Chondrocyte (in vitro differentiated cells): ENCODE results near the gene KCTD1. TPM values are rescaled to one million over a fixed set of nuclear protein-coding genes. Genes with fewer than 3 reads are reported as not detected.
A peak's percentile ranks its signal among the peaks of the same experiment; 100 is the strongest.

ENCODE experiments used
- DNase-seq: peaks from one replicate; pipeline ENCODE4 v3.0.0; 2021; ENCODE audit warnings: mixed read lengths, low spot score
- H3K27ac Mint-ChIP-seq: one replicate; pipeline ENCODE4 v1.8.0; 2021; ENCODE audit warnings: mild to moderate bottlenecking, moderate library complexity, mixed read lengths; ENCODE audit not compliant: unreplicated experiment
- H3K27me3 Mint-ChIP-seq: 2 replicates; pipeline ENCODE4 v1.8.0; 2021; ENCODE audit warnings: low read depth, mixed read lengths
- H3K36me3 Mint-ChIP-seq: 2 replicates; pipeline ENCODE4 v1.8.0; 2021; ENCODE audit warnings: low read depth, mixed read lengths
- H3K4me1 Mint-ChIP-seq: 2 replicates; pipeline ENCODE4 v1.8.0; 2021; ENCODE audit warnings: low read depth, mild to moderate bottlenecking, mixed read lengths
- H3K4me3 Mint-ChIP-seq: one replicate; pipeline ENCODE4 v1.8.0; 2021; ENCODE audit warnings: mild to moderate bottlenecking, moderate library complexity, mixed read lengths; ENCODE audit not compliant: unreplicated experiment
- H3K9me3 Mint-ChIP-seq: 2 replicates; pipeline ENCODE4 v1.8.0; 2021; ENCODE audit warnings: low read depth, mixed read lengths
- CTCF ChIP-seq: fragments of 200-600 bp; sonication (generic); IDR thresholded peaks from 2 replicates; pipeline ENCODE4 v1.5.0; 2021; ENCODE audit warnings: antibody characterized with exemption, mild to moderate bottlenecking, moderate library complexity
- total RNA-seq: library from RNA; stranded (reverse); gene quantifications from 3 replicates; pipeline ENCODE4 v1.2.1, GENCODE V29; 2021

The KCTD1 gene
- total RNA-seq, 1 donor from 2014 or later: 18.1 TPM

DNA sequence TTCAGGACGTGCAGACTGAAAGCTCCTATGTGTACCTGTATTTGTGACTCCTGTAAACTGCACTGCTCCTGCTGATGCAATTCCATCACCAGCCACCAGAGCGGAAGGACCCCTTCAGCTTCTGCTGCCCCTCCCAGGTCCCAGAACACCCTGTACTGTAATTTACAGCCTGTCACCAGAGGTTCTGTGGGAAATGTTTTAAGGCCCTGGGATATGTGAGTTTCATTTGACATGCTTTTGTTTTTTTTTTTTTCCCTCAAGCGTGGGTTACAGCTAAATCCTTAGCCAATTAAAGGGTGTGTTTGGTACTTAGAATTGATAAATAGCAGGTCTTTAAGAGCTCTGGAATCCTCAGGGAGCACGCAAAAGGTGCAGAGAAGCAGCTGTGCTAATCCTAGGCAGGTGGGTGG lies 79.4 kb downstream of the KCTD1 start:
- H3K4me3 Mint-ChIP-seq: no peak overlapping the region
- H3K27me3 Mint-ChIP-seq: no peaks in the 10 kb centered on the region
- no peaks in the 10 kb centered on the region for H3K4me1 Mint-ChIP-seq
- no peak for DNase-seq
- H3K9me3 Mint-ChIP-seq: no peaks in the 10 kb centered on the region
- TF ChIP-seq CTCF: peak; percentile 67
- H3K36me3 Mint-ChIP-seq: peaks cover 16% of the 10 kb centered on the region
- no peak overlapping the region for H3K27ac Mint-ChIP-seq

GRCh38 chr18:26466026-26466425 lies 82.3 kb downstream of the KCTD1 start:
- Mint-ChIP-seq H3K27me3 (no peaks in the 10 kb centered on the region), H3K27ac (no peak overlapping the region), H3K36me3 (peaks cover 11% of the 10 kb centered on the region), H3K4me1 (peaks cover 3% of the 10 kb centered on the region), H3K4me3 (no peak overlapping the region), H3K9me3 (no peaks in the 10 kb centered on the region)
- no peak for TF ChIP-seq CTCF
- no peak for DNase-seq

DNA sequence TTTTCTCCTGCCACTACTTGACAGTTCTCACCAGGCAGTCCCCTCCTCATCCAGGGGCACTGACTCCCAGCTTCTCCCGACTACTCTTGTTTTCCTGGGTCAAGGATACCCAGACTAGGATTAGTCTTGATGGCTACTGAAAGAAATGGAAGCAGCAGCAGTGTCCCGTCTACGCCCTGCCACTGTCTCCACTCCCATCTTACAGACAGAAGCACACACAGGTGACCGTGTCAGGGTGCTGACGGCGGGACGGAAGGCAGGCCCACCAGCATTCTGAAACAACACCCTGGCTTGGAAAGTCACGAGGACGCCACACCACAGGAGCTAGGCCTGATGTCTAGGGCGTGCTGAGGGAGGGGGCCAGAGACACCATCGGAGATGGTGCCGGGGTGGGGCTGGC lies 82.9 kb downstream of the KCTD1 start:
- Mint-ChIP-seq H3K27ac (no peak overlapping the region), H3K36me3 (peaks cover 8% of the 10 kb centered on the region), H3K4me1 (peaks cover 9% of the 10 kb centered on the region), H3K4me3 (no peak overlapping the region), H3K27me3 (no peaks in the 10 kb centered on the region), H3K9me3 (no peaks in the 10 kb centered on the region)
- no peak for TF ChIP-seq CTCF
- no peak for DNase-seq

DNA sequence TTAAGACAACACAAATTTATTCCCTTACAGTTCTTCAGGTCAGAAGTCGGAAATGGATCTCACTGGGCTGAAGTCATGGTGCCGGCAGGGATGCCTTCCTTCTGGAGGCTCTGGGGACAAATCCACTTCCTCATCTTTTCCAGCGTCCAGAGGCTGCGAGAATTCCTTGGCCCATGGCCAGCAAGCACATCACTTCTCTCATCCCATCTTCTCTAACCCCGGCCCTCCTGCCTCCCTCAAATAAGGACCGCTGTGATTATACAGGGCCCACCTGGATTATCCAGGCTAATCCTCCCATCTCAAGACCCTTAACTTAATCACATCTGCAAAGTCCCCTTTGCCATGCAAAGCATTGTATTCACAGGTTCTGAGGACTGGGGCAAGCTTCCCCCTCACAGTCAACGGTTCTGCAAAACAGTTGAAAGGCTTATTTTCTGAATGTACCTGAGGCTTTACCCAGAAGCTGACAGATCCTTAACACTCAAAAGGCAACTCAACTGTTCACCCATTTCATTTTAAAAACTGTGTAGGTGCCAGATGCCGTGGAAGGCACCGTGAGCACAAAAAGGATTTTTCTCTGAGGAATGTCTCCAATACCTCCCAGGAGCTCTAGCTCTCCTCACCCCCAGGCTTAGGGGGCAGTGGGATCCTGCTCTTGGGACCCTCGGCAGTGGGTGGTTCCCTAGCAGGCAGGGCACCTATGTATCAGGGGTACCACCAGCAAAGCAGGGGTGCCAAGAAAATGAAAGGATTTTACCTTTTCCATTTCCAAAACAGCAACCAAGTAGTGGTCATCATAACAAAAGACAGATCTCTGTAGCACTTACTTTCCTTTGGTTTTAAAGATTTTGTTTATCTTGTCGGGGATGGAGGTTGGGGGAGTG lies 84.0 kb downstream of the KCTD1 start:
- peaks cover 14% of the 10 kb centered on the region for H3K36me3 Mint-ChIP-seq
- H3K4me1 Mint-ChIP-seq: peaks cover 9% of the 10 kb centered on the region
- DNase-seq: no peak
- no peaks in the 10 kb centered on the region for H3K9me3 Mint-ChIP-seq
- H3K27ac Mint-ChIP-seq: no peak overlapping the region
- no peak for TF ChIP-seq CTCF
- no peaks in the 10 kb centered on the region for H3K27me3 Mint-ChIP-seq
- no peak overlapping the region for H3K4me3 Mint-ChIP-seq

DNA sequence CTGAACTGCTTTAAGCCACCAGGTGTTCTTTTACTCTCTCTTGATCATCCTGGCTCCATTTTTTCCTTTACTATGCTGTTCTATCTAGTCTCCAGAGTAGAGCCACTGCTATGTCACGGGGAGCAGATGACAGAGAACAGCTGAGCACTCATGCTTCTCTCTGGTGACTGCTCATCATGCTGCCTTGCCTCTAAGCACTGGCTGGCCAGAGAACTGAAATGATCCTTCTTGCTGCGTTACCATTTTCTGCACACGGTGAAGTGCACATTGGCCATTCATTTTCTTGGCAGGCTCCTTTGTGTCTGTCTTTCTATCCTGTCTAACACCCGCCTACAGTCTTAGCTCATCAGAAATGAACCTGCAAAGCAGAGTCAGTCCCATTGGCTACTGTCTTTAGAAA lies 86.0 kb downstream of the KCTD1 start:
- Mint-ChIP-seq H3K9me3 (no peaks in the 10 kb centered on the region), H3K36me3 (peaks cover 20% of the 10 kb centered on the region), H3K4me1 (peaks cover 13% of the 10 kb centered on the region), H3K27ac (no peak overlapping the region), H3K27me3 (no peaks in the 10 kb centered on the region), H3K4me3 (no peak overlapping the region)
- no peak for DNase-seq
- no peak for TF ChIP-seq CTCF
